H7 (cell line): ENCODE data around the gene CAMSAP1. TPM values are rescaled to one million over a fixed set of nuclear protein-coding genes. Genes with fewer than 3 reads are reported as not detected.
A peak's percentile ranks its signal among the peaks of the same experiment; 100 is the strongest.

Experiments
- DNase-seq: peaks from one replicate; pipeline ENCODE4 v3.0.0; 2012
- H3K27me3 ChIP-seq: 2 replicates; pipeline ENCODE4 v1.6.0; 2011; ENCODE audit warnings: mild to moderate bottlenecking, low read length; ENCODE audit not compliant: control insufficient read depth, insufficient read depth
- H3K36me3 ChIP-seq: replicated peaks from 2 replicates; pipeline ENCODE4 v1.5.1; 2011; ENCODE audit warnings: low read length; ENCODE audit not compliant: control insufficient read depth, insufficient read depth
- H3K4me3 ChIP-seq: 2 replicates; pipeline ENCODE4 v1.5.1; 2011; ENCODE audit warnings: low read depth, mild to moderate bottlenecking, control low read depth, low read length, moderate library complexity; ENCODE audit not compliant: insufficient read depth
- total RNA-seq: library from RNA; depleted of rRNA; stranded (reverse); fragments of >200 nt; shearing (Covaris generic); gene quantifications from 2 replicates; pipeline ENCODE4 v1.2.3, GENCODE V29; 2014

CAMSAP1 gene
- total RNA-seq, 1 experiment from 2014 or later: 26.3 TPM

GRCh38 chr9:135888766-135889394 is 18.5 kb downstream of the CAMSAP1 start:
- Histone ChIP-seq H3K36me3 (no peaks in the 10 kb centered on the region), H3K27me3 (no peaks in the 10 kb centered on the region), H3K4me3 (no peak overlapping the region)
- no peak for DNase-seq

- Histone ChIP-seq H3K27me3 (no peaks in the 10 kb centered on the region), H3K4me3 (no peak overlapping the region), H3K36me3 (no peaks in the 10 kb centered on the region)
- DNase-seq: no peak
Measured at GRCh38 chr9:135888126-135888765, 19.1 kb downstream of the CAMSAP1 start.

- Histone ChIP-seq H3K27me3 (no peaks in the 10 kb centered on the region), H3K36me3 (no peaks in the 10 kb centered on the region), H3K4me3 (no peak overlapping the region)
- peak; percentile 82 for DNase-seq
Measured at GRCh38 chr9:135887585-135888050, 19.7 kb downstream of the CAMSAP1 start.

- Histone ChIP-seq H3K4me3 (no peak overlapping the region), H3K36me3 (no peaks in the 10 kb centered on the region), H3K27me3 (no peaks in the 10 kb centered on the region)
- DNase-seq: no peak
Measured at GRCh38 chr9:135887021-135887507, 20.3 kb downstream of the CAMSAP1 start.

GRCh38 chr9:135886147-135886981 is 21.0 kb downstream of the CAMSAP1 start:
- Histone ChIP-seq H3K27me3 (no peaks in the 10 kb centered on the region), H3K36me3 (peaks cover 4% of the 10 kb centered on the region), H3K4me3 (no peak overlapping the region)
- no peak for DNase-seq

- Histone ChIP-seq H3K4me3 (no peak overlapping the region), H3K27me3 (no peaks in the 10 kb centered on the region), H3K36me3 (peaks cover 4% of the 10 kb centered on the region)
- no peak for DNase-seq
Measured at GRCh38 chr9:135885100-135885853, 22.1 kb downstream of the CAMSAP1 start.

- no peak for DNase-seq
- Histone ChIP-seq H3K4me3 (no peak overlapping the region), H3K36me3 (peaks cover 4% of the 10 kb centered on the region), H3K27me3 (no peaks in the 10 kb centered on the region)
Measured at GRCh38 chr9:135884328-135885035, 22.9 kb downstream of the CAMSAP1 start.

- no peak overlapping the region for H3K4me3 ChIP-seq
- peaks cover 4% of the 10 kb centered on the region for H3K36me3 ChIP-seq
- no peak for DNase-seq
- H3K27me3 ChIP-seq: no peaks in the 10 kb centered on the region
Measured at GRCh38 chr9:135883410-135884089, 23.8 kb downstream of the CAMSAP1 start.

- H3K27me3 ChIP-seq: no peaks in the 10 kb centered on the region
- peaks cover 4% of the 10 kb centered on the region for H3K36me3 ChIP-seq
- DNase-seq: no peak
- no peak overlapping the region for H3K4me3 ChIP-seq
Measured at GRCh38 chr9:135882011-135882410, 25.3 kb downstream of the CAMSAP1 start.

GRCh38 chr9:135880438-135880837 is 26.9 kb downstream of the CAMSAP1 start:
- no peak for DNase-seq
- peaks cover 4% of the 10 kb centered on the region for H3K36me3 ChIP-seq
- H3K27me3 ChIP-seq: no peaks in the 10 kb centered on the region
- H3K4me3 ChIP-seq: no peak overlapping the region

GRCh38 chr9:135879619-135880018 is 27.7 kb downstream of the CAMSAP1 start:
- Histone ChIP-seq H3K27me3 (no peaks in the 10 kb centered on the region), H3K36me3 (peaks cover 4% of the 10 kb centered on the region), H3K4me3 (no peak overlapping the region)
- DNase-seq: no peak

GRCh38 chr9:135879237-135879601 is 28.1 kb downstream of the CAMSAP1 start:
- Histone ChIP-seq H3K36me3 (peaks cover 4% of the 10 kb centered on the region), H3K4me3 (no peak overlapping the region), H3K27me3 (no peaks in the 10 kb centered on the region)
- DNase-seq: no peak

GRCh38 chr9:135878528-135879236 is 28.7 kb downstream of the CAMSAP1 start:
- DNase-seq: no peak
- no peak overlapping the region for H3K4me3 ChIP-seq

More at GRCh38 chr9:135878528-135879236, 28.7 kb downstream of the CAMSAP1 start:
- Histone ChIP-seq H3K27me3 (no peaks in the 10 kb centered on the region), H3K36me3 (peaks cover 4% of the 10 kb centered on the region)
